Measurements from ENCODE around the gene RHOT2.

- TF ChIP-seq CTCF (conservative IDR thresholded peaks at IDR 0.05 in 1 of 2, IDR thresholded peaks at IDR 0.05 in 1 of 2; ENCODE audit: extremely low read depth in 1 of 2, insufficient read depth in 1 of 2, low read depth in 1 of 2, low read length in 2 of 2) (no peak), EZH2 (IDR thresholded peaks at IDR 0.05; ENCODE audit: borderline replicate concordance, low read length) (no peak)
Measured at GRCh38 chr16:674214-674881, 6.4 kb downstream of the RHOT2 start.
